Smooth muscle cell of the brain vasculature (primary cell): Measurements from ENCODE around the gene ASPG.

Experiments
- DNase-seq: peaks from one replicate; pipeline ENCODE4 v3.0.0-alpha.2; 2012; ENCODE audit warnings: low read depth, low spot score

Gene ASPG

DNA sequence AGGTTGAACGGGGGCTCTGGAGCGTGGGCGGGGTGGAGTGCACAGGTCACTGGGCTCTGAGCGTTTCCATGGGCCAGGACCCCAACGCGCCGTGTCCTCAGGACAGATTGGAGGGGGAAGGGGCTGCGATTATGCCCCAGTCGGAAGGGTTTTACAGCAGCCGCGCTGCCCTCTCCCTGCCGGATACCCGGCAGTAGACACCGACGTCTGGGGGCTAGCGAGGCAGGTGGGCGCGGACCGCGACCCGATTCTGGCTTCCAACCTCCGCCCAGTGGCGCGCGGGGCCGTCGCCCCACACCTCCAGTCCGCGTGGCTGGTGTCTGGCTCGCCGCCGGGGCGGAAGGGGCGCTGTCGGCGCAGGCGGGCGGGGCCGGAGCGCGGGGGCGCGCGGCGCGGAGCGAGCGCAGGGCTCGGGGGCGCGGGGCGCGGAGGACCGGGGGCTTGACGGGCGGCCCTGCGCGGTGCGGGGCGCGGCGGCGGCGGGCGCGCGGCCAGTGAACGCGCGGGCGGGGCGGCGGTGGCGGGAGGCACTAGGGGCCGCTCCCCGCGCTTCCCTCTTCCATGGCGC lies 50.5 kb downstream of the ASPG start:
- DNase-seq: no peak

DNA sequence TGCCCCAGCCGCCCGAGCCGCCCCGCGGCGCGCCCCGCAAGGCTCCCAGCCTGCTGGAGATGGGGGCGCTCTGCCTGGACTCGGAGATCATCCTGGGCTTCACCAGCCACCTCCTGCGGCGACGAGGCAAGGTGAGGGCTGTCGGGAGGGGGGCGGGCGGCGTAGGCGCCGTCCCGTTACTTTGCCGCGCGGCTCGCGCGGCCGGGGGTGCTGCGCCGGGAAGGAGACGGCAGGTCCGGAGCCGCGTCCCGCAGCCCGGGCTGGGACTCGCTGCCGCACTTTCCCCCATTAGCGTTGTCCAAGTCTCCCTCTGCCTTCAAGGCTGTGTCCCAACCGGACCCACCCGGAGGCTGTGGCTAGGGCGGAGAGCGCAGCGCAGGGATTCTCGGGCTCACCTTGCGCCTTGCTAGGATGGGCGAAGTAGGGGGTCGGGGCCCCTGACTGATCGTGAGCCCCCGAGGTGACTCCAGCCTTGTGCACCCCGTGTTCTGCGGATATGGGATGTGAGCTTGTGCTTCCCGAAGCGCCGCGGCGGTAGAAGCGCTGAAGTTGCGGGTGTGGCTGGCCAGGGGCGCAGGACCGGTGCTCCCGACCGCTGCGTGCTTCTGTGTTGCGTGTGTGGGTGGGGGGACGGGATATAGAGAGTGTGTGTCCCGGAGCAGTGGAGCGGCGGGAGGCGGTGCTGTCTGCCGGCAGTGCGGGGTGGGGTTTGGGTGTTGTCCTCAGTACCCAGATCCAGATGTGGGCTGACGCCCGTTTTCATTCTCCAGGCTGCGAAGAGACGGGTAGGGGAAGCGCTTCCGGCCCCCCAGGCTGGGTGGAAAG lies 51.2 kb downstream of the ASPG start:
- no peak for DNase-seq

DNA sequence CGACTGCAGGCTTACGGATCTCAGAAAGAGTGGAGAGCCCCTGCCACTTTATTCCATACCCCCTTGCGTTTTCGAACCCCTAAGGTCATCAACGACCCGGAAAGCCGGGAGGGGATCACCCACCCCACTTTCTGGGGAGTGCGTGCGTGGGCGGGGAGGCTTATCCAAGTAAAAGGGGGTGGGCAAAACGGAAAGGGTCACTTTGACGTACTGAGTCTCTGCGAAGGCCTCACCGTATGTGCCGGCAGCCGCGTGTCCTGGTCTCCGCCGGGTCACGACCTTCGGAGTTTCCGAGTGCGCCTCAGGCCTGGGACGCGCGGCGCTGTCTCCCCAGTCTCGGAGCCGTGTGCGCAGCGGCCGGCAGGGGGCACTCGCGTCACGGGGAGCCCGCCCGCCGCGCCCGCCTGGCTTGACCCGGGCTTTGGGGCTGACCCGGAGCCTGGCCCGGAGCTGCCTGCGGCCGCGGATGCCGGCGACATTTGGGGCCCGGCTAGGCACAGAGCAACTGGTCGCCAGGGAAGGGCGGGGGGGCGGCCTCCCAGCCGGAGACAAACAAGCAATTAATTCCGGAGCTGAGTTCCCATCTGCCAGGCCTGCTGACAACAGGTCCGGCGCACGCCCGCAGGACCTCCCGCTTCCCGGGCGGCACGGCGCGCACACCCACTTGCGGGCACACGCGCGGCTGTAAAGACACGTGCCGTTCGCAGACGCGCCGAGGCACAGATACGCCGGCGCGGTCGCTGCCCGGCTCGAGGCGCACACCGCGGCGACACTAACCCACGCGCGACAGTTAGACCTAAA lies 52.0 kb downstream of the ASPG start:
- DNase-seq: no peak

DNA sequence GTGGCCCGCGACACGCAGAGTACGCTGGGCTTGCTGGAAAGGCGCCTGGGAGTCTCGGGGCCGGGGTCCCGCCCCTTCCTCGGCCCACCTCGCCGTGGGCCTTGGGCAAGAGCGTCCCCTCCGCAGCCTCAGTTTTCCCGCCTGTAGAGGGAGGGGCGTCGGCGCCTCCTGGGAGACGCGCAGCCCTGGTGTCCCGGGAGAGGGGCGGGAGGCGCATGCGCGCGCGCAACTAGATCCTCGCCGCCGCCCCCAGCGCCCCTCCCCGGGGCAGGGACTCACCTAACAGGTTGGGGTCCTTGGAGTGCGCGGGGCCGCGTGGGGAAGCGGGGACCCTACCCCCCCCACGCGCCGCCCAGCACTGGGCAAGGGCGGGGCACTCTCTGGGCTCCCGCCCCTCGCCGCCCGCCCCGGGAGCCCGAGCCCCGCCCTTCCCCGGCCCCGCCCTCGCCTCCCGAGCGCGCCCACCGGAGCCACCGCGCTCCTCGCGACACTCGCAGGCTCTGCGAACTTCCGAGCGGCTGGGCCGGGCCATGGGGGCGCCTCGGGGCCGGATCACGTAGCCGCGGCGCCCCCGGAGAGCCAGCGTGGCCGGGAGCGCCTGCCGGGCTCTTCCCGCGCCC lies 52.7 kb downstream of the ASPG start, which contains the start of gene KIF26A:
Gene KIF26A, plus strand, starts transcription at position 490 of the 620 bp plus-strand sequence. CDS start 136 bp downstream, outside the sequence.
- no peak for DNase-seq

DNA sequence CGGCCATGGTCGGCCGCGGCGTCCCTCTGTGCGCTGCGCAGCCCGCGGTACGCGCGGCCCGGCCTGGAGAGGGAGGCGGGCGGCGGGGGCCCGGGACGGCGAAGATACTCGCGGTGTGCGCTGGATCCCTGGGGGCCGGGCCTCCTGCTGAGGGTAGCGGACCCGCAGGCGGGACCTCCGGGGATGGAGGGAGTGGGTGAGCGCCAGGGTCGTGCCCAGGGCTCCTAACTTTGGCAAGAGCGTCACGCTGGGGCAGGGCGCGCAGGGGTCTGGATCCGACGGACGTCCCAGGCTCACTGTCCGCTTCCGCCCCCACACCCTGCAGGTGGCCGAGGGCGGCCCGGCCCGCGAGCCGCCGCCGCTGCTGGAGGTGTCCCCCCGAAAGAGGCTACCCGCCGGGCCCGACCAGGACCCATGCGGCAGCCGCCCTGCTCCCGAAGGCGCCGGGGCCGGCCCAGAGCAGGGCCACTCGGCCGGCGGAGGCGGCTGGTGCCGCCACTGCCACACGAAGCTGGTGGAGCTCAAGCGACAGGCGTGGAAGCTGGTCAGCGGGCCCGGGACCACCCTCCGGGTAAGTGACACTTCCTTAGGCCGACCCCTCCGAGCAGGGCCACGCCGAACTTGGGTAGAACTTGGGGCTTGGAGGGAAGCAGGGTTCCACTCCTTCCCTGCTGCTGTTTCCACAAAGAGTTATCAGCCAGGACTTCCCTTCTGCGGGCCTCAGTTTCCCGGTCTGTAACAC lies 53.4 kb downstream of the ASPG start:
- no peak for DNase-seq

DNA sequence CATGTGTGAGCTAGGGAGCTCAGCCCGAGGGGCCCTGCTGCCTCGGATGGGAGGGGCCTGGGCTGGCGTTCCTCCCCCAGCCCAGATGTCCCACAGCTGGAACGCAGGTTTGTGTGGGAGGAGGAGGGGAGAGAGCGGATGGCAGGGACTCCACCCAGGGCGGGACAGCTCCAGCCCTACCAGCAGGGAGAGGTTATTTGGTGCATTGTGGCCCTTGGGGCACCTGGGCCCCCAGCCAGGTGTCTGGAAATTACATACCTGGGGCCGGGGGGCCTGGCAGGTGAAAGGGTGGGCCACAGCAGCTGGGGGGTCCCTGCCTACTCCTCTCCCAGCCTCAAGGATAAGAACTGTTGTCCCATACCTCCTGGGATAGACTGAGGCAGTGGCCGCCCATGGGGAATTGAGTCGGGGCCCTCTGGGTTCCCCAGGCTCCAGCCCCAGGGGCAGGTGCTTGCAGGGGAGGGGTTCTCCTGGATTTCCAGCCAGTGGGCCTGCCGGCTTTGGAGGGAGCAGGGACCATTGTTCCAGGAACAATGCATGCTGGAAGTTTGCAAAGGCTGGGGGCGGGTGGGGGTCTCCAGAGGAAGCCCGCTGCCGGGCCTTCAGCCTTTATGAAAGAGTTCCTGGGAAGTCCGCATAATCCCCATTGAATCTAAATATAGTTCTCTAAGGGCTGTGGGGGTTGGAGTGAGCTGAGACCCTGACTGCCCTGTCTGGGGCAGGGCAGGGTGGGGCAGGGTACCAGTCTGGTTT lies 54.1 kb downstream of the ASPG start:
- DNase-seq: no peak

DNA sequence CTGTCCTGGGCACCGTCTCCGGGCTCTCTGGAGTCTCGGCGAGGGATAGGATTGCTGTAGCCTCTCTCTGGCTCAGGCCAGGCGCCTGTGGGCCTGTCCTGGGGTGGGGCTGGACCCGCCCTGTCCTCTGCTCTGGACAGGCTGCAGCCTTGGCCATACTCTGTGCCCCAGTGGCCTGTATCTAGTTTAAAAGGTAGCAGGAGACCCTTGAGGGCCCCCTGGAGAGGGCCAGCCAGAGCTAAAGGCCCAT lies 54.6 kb downstream of the ASPG start:
- no peak for DNase-seq

DNA sequence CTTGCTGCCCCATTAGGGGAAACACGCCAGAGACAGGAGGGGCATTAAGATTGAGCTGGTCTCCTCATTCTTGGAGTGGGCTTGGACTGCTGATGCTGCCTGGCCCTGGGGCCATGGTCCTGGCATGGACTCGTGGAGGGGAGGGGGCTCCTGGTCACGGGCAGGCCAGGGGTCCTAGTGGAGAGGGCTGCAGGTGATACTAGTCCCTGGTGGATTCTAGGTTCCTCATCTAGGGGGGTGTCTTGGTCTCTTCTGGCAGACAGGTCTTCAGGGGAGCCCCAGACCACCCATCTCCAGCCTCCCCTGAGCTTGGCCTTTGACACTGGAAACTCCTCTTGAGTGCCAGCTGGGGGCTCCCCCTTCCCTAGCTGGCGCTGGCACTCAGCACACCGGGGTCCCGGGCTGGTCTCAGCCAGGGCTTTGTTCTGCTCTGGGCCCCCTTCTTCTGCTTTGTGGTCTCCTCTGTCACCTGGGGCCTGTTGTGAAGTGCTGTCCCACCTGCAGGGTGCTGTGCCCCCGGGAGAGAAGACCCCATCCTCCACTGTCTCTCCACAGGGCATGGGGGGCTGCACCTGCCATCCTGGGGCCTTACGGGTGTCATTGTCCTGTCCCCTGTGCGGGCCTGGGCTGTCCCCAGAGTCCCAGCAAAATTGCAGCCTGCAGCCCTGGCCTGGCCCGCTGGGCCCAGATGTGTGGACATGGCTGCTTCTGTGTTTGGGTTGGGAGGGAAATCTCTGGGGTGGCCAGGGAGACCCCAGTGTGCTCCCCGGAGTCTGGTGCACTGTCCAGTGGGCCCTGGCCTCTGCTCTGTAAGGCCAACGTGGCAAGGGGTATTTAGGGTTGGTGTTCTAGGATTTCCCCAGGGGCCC lies 55.2 kb downstream of the ASPG start:
- DNase-seq: no peak

DNA sequence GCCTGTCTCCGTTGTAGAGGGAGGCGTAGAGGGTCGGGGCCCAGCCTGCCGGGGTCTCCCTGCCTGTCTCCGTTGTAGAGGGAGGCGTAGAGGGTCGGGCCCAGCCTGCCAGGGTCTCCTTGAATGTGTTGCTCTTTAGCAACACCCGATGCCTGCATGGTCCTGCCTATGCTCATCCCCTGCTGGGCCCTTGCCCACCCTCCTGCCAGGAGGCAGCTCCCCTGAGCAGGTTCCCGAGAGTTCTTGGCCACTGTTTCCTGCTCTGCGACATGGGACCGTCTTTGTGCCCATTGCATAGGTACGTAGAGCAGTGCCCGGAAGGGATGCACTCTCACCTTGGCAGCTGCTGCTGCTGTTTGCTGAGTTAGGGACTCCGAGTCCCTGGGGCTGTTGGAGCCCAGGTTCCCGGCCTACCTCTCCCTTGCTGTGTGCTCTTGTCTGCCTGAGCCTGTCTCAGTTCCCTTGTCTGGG lies 56.2 kb downstream of the ASPG start:
- DNase-seq: no peak

DNA sequence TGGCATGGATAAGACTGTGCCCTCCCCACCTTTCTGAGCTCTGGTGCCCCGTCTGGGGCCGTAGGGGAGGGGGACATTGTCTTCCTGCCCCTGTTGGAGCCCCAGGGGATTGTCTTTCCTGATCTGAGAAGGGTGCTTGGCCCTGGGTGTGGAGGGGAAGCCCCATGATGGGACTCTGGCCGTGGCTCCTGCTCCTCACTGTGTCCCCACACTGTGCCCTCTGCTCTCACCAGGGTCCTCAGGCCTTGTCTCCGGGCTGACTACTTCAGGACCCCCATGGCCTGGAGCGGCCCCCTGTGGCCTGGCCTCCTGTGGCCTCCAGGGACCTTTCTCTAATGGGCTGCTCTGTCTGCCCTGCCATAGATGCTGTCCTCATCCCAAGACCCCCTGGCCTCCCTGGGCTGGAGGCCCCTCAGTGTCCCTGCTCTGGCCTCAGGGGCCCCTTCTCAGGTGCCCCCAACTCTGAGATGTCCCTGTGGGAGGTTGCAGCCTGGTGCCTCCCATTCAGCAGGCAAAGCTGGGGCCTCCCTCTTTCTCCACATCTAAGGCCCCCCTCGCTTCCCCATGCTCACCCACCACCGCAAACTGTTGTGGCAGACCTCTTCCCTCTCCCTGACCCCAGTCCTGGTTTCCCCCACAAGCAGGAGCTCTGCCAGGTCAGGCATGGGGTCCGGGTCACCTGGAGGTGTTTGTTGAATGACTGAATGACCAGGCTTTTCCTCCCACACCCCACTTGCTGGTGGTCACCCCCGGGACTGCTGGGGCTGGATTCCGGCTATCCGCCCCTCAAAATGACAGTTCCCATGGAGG lies 56.8 kb downstream of the ASPG start:
- DNase-seq: no peak

DNA sequence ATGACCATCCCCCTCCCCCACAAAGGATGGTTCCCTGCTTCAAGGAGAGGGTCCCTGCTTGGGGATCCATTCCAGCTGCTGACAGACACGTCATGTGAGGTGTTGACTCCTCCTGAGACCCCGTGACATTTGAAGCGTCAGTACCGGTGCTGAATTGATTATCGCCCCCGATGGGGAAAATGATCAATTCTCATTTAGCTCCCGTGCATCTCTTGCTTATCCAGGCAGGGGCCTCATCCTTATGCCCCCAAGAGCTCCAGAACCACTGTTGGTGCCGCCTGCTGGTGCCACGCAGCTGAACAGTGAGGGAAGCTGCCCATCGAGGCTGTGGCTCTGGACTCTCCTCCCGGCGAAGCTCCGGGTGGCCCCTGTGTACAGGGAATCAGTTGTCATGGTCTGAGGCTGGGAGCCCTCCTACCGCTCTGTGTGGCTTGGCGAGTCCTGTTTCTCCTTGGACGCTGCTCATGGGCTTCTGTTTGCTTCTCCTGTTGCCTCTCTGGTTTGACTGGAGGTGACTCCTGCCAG lies 57.5 kb downstream of the ASPG start:
- DNase-seq: no peak

DNA sequence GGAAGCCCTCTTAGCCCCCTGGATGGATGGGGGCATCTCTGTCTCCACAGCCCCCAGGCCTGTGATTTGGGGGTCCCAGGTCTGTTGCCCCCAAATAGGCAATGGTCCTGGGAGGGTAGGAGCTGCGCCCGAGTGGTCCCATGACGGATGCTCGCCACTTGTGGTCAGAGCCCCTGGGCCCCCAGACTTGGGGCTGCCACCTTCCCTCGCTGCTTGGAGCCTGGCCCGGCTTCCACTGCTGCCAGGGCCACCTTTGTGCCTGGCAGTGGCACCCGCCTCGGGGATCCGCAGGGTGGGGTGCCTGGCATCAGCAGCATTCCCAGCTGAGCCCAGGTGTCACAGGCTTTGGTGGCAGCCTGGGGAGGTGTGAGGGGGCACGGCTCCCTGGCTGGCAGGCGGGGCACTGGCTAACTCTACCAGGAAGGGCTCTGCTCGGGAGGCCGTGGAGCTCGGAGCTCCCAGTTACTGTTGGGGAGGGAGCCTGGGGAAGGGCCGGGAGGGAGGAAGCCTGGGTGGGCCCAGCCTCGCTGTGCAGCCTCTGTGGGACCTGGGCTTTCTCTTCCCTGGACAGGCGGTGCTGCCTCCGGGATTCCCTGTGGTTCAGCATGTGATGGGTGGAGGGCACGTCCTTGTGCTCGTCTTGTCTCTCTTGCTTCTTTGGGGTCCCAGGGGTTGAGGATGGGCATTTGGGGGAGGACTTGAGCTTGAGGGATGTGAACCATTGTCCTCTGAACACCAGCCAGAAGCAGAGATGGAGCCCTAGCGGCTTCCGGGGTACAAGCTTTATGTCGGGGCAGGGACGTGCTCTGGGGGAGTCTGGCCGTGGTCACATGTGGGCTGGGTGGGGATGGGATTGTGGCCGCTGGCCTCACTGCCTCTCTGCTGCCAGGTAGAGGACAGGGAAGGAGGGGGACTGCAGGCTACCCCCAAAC lies 58.3 kb downstream of the ASPG start:
- no peak for DNase-seq

DNA sequence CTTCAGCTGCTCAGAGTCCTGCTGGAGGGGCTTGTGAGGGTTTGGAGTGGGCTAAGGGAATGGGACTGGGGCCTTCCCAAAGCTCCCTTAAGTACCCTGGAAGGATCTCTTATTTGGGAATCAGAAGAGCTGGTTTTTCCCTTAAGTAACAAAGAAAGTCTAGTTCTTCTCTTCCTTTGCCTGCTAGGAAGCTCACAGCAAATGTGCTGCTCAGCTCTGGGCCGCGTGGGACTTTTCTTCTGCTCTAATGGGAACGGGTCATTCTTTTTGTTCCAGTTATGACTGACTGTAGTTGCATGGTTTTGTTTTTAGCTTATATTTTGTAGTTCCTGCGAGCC lies 58.9 kb downstream of the ASPG start:
- no peak for DNase-seq

DNA sequence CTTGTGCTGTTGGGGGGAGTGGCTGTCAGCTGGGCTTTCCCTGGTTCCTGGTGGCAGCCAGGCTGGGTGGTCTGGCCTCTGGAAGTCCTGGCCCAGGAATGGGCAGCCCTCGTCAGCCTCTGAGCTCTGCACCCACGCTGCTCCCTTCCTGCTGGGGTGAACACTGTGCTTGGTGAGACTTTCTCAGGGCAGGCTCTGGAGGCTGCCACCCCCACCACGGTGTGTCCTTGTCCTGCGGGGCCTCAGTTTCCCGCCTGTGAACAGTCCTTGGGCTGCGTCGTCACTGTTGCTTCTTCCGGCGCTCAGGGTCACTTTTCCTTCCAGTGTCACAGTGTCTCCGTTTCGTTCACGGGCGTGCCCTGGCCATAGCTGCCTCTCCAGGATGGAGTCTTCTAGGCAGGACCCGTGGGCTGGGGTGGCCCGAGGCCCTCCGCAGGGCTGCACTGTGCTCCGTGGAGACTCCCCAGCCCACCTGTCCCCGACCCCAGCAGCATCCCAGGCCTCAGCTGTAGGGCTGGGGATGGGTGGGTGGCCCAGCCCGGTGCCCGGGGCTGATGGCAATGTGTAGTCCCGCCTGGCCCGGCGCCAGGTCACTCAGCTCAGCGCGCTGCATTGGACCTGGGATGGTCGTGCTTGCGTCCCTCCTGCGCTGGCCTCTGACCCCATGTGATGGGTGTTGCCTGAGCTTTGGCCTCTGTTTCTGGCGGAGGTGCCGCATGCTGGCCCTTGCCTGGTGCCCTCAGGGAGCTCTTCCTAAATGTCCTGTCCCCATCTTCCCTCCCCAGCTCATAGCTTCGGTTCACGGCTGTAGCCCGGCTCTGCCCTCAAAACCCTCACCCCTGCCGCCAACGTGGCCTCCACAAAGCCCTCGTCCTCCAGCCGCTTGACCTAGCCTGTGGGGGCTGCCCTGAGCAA lies 59.7 kb downstream of the ASPG start:
- DNase-seq: no peak

DNA sequence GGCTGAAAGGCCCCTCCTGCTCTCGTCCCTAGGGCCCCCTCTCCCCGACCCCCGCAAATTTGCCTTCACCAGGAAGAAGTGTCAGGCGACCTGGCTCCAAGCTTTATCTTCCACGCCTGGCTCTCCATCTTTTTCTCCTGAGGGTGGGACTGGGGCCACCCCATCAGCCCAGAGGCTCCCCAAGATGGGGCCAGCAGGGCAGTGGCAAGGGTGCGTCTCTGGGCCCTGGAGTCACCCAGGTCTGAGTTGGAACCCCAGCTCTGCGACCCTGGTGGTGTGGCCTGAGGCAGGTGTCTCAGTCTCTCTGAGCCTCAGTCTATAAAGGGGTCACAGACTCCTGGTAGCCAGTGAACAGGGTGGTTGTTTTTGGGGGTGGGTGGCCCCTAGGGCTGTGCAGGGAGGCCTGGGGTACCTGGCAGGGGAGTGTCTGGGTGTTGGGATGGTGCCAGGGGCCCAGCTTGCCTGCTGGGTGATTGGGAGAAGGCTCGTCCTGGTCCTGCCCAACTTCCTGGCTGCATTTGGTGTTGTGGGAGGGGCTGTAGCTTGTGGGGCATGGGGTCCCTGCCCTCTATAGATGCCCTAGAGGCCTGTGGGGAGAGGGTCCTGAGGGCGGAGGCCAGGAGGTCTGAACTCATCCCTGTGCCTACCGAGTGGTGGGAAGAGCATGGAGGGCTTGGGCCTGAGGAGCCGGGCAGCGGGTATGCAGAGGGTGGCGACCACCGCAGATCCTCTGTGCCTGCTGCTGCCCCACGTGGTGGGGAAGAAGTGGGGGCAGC lies 60.5 kb downstream of the ASPG start:
- no peak for DNase-seq
